HG03457 (cell line): ENCODE data around the gene TSTD1.

ENCODE experiments used
- ATAC-seq: cut with Tn5 transposase; IDR thresholded peaks from one replicate; pipeline ENCODE4 v1.9.1; 2021; ENCODE audit warnings: moderate number of reproducible peaks; ENCODE audit not compliant: unreplicated experiment

The TSTD1 gene, protein sequence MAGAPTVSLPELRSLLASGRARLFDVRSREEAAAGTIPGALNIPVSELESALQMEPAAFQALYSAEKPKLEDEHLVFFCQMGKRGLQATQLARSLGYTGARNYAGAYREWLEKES

DNA sequence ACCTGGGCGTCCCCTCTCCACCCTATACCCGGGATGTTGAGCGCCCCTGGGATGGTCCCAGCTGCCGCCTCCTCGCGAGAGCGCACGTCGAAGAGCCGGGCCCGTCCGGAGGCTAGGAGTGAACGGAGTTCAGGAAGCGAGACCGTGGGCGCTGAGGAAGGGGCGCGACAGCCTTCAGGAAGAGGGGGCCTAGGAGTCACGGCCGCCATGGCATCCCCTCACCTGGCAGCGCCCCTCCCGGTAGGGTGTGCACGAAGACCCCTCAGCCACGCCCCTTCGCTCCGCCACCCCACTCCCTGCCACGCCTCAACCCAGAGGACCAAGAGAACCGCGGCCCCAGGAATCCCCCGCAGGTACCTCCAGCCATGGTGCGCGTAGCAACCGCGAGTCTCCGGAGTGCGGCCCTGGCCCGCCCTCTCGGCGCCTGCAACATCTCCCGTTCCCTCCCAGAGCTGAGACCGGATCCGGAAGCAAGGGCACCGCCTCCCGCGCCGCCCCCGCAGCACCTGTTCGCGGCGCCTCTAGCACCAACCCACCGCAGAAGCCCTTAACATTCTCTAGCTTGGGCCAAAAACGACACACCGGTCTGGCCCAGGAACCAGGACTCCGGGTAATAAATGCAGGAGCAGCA, at the start of gene TSTD1:
Gene TSTD1 (minus strand): TSS at position 442 of the 631 bp plus-strand sequence. CDS start 75 bp downstream, at position 367.
- peak; percentile 60 for ATAC-seq

DNA sequence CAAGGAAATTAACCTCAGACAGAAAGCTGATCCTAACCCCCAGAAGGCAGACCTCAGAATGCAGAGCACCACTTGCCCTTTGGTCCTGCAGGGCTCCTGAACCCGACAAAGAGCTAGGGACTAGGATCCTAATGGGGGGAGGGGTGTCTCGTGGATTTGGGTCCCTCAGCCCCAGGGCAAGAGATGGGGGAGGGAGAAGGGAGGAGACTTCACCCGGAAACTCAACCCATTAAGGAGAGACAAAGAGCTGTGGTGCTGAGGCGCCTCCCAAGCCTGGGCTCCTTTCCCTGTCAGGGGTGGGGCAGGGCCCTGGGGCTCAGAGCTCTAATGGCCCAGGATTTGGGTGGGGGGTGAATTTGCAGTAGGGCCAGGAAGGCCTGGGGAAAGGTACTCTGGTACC, 47.7 kb upstream of the TSTD1 start:
- ATAC-seq, result no peak

DNA sequence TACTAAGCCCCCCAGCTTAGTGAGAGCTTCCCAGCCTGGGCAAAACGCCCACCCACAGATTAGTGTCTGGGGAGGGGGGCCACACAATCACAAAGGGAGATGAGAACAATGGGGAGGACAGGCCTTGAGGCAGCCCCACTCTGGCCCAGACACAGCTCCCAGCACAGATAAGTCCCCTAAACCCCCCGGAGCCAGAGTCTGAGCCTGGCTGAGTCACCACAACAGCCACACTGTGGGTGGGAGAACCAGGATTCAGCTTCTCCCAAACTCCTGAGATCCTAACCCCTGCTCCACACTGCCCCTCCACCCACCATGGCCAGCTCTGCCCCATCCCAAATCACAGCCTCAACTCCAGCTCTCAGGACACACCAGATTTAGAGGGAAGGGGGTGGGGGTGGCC, 46.4 kb upstream of the TSTD1 start:
- no peak for ATAC-seq

DNA sequence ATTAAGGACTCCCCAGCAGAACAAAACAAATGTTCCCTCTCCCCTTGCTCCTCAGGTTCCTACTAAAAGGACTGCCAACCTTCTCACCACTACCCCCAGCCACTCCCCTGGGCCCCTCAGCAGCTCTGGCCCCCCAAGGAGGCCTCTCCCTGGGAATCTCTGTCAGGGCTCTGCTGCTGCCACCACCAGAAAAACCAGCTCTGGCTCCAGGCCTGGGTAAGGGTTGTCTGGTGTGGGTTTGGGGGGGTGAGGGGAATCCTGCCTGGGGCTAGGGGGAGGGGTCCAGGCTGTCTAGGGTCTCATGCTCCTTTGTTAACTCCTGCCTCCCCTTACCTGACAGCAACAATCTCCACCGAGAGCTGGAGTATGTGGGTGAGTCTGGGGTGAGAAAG, 45.8 kb upstream of the TSTD1 start:
- no peak for ATAC-seq

DNA sequence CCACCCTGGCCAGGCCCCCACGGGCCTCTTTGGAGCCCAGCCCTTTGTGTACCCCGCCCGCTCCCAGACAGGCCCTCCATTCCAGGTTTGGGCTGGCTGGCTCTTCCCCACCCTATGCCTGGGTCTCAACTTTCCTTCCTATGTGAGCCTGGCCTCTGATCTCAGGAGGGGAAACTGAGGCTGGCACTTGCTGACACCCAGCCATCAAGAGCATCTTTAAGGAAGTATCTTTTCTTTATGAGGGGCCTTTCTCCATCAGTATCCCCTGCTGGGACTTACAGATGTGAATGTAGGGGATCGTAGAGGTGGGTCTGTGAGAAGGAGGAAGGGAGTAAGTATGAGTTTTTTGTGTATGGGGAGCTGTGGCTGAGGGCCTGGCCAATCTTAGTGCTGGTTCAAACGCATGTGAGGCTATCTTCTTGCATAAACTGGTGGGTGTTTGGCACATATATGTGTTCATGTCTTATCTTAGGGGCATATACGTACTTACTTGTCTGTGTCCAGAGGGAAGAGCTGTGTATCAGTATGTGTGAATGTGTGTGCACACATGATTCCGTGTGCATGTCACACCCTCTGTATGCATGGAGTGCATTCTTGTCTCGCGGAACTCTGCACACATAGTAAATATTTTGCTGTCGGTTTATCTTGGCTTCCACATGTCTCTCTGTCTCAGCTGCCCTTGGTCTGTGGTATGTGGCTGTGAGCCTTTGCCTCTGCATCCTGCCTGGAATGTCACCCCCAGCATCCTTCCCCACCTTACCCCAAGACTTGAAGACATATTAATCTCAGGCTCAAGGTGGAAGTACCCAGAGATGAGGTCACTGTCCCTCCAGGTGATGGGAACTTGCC, 45.2 kb upstream of the TSTD1 start:
- ATAC-seq, result no peak

DNA sequence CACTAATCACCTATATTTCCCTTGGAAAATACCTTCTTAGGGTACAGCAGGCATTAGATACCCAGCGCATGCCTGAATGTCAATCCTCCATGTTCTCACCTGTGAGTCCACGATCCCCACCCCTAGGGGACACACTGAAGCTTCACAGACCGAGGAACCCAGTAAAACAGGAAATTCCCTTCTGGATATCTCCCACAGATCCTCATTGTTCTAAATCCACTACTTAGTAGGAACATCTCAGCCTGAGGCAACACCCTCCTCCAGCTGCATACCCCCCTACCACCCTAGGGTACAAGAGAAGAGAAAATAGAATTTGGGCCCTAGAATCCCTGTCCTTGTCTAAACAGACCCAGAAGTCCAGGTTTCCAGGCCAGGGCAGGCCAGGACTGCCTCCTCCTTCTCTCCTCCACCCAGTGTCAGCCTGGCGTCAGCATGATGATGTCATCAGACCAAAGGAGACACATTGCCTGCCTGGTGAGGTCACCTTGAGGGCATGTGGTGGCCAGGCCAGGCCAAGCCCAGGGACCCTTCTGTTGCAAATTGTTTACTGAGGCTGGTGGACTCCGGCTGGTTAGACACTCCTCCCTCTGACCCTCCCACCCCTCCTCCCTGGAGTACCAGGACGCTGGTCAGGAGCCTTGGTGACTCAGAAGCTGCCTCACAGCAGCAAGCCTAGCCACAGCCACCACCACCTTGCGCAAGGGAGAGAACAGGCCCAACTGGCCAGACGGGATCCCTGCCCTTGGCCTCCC, 44.4 kb upstream of the TSTD1 start:
- ATAC-seq, result no peak

DNA sequence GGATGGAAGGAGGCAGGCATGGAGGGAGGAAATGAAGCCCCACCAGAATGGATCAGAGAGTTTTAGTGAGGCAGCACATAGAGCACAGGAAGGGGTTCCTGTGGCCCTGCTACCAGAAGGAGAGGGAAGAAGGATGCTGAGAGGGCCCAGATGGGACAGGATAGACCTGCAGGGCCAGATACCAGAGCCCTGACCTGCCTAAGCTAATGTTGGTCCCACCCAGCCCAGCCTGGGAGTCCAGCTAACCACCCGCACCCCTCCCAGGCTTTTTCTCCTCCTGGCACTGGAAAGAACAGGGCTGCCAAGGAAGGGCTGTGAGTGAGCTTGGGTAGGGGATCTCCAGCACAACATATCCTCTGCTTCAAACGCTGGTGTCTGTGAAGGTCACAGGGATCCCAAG, 43.7 kb upstream of the TSTD1 start:
- ATAC-seq, result no peak

DNA sequence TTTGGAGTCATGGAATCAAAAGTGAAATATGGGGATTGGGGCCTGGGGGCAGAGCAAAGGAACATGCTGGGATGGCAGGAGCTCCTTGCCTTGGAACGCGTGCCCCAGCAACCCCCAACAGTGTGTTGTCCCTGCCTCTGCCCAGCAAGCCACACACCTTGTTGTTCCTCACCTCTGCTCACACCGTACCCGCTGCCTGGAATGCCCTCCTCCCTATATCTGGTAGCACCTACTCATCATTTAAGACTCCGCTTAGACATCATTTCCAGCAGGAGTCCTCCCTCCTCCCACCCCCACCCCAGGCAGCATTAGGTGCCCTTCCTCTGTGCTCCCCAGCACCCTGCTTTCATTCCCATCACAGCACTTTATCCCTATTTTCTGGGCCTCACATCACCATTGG, 42.8 kb upstream of the TSTD1 start:
- ATAC-seq, result no peak

DNA sequence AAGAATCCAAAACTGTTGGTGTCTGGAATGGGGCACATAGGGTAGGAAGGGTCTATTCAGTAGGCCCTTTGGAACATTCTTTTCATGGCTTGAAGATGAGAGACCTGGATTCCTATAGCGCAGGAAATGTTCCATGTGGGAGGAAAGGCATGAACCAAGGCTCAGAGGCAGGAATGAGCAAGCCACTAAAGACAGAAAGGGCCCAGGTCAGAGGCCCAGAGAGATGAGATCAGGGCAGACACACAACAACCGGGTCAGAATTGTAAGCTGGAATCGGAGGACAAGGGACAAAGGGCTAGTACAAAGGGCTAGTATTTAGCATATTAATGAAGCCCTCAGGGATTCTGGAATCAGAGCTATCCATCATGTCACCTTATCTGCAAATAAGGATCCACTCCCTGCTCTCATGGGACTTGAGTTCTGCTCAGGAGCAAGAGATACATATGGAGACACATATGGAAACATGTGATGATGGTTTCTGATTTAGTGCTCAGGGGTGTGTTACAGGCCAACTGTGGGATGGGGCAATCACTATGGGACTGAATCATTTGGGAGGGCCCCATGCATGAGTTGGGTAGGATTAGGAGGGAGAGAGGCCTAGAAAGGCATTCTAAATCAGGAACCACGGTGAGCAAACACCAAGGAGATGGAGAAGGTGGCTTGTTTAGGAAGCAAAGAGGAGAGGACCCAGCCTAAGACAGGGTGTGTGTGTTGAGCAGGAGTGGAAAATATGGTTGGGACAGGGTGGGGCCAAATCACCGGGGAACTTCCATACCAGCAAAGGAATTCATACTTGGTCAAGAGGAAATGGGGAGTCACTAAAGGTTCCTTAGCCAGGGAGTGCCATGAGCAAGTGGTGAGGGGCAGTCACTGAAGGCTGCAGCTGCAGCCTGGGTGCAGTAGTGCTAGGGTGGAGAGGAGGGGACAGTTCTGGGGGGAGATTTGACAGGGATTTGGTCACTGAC, 42.0 kb upstream of the TSTD1 start:
- no peak for ATAC-seq

DNA sequence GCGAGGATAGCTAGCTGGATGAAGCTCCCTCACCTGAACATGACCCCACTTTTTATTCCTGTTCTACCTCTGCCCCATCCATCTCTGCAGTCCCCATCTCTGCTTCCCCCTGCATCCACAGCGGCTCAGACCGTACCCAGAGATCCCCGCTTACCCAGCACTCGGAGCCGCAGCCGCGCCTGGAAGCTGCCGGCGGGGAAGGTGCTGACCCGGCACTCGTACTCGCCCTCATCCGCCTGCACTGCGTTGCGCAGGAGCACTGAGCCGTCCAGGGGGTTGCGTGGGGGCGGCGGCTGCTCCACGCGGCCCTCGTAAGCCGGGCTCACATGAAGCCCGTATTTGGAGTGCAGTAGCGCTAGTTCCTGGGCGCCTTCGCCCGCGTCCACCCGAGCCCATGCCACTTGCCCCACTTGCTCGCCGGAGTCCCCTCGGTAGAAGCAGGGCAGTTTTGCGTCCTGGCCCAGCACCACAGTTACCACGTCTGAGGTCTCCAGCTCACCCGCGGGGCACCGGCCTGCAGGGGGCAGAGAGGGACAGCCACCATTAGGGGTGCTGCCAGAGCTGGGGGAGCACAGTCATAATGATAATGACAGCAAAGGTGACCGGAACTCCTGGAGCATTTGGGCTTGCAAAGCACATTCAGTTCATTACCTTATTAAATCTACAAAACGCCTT, 40.8 kb upstream of the TSTD1 start:
- ATAC-seq, result no peak

DNA sequence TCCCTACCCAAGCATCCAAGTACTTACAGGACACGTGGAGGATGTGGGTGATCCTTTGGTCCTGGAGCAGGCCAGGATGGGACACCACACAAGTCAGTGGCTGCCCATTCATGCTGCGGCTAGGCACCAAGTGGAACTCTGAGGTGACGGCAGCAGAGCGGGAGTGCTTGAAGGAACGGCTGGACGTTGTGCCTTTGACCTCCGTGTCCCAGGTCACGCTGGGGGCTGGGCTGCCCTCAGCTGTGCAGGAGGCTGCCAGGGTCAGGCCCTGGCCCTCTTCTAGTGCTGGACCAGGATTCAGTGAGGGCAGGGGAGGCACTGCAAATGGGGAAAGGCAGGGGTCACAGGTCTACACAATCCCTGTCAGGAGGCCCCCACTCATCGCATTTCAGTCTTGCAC, 38.7 kb upstream of the TSTD1 start:
- ATAC-seq, result no peak

DNA sequence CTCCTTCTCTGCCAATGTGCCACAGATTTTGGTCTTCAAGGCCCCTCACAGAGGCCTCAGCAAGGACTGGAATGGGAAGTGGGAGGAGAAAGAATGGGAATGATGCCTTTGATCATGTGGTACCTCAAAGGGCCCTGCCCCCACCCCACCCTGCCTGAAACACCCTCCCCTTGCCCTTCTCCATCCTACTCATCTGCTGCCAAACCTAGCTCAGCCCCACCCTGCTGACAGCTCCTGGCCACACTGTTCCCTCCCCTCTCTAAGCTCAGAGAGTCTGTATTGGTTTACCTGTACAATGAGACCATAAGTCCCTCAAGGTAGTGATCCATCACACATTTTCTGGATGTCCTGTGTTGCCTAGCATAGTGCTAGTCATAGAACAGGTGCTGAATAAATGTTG, 37.6 kb upstream of the TSTD1 start:
- ATAC-seq, result no peak

DNA sequence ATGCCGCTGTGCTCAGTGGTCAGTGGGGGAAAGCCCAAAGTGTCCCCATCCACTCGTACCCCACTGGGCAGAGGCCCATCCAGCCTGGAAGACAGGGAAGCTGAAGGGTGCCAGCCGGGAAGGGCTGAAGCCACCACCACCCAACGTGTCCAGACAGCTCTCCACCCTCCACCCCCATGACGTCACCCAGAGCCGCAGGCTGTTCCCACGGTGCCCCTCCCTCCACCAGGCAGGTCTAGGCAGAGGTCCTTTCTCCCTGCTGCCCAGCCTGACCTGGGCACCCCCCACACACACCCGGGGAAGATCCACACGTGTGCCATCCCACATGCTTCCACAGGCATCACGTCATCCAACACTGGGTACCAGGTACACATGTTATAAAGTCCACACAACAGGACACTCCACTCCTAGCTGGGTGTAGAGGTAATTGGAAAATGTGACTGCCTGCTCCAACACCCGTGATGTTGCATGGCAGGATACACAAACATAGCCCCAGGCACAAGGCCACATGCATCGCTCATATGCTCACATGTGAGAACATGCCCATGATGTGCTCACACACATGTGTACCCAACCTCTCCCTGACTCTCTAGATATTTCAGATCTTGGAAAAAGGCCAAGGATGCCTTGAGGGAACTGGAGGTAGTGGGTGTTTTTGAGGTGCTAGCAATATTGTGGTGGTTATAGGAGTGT, 36.1 kb upstream of the TSTD1 start:
- ATAC-seq, result no peak

DNA sequence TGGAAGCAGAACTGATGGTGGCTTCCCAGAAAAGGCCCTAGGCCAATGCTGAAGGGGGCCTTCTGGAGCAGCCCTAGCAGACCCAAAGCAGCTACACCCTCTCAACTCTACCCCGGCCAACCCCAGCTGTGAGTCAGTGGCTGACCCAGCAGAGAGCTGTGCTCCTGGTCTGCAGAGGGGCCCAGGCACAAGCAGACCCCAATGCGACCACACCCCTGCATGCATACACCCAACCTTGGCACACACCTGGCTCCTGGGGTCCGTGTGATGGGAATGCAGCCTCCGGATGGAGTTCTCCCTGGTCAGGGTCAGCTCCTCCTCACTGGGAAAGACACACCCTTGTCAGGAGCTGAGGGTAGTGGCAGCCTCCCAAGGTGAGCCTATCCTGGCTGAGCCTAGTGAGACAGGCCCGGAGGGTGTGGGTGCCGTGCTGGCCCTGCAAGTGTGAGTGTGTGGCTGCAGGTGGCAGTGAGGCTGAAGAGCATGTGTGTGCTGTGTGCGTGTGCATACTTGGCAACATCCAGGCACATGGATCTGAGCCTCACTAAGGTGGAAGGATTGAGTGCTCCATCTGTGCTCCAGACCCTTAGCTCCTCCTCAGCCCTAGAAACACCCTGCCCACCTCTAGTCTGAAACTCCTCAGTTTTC, 34.8 kb upstream of the TSTD1 start:
- no peak for ATAC-seq

DNA sequence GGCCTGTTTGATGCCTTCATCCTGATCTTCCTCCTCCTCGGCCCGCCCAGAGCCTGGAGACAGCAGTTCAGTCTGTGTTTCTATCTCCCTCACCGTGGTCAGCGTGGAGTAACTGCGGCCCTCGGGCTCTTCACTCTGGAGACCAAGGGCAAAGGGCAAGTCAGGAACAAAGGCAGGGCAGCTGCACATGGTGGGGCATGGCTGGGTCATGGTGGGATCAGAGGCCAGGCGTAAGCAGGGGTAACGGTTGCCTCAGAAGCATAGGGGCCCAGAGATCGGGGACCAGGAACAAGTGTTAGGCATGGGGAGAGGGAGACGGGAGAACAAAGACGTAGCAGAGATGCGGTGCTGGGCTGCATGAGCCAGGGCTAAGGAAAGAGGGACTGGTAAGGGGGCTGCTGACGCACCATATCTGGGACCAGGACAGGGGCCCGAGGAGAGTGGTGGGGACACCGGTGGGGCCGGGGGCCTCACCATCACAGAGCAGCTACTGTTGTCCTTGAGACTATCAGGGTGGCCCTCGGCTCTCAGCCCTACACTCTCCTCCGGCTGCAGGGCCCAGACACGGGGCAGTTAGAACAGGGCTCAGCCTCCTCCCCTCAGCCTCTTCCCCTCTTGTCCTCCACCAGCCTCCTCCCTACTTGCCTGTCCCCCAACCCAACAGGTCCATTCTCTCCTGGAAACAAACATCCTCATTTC, 34.1 kb upstream of the TSTD1 start:
- no peak for ATAC-seq

DNA sequence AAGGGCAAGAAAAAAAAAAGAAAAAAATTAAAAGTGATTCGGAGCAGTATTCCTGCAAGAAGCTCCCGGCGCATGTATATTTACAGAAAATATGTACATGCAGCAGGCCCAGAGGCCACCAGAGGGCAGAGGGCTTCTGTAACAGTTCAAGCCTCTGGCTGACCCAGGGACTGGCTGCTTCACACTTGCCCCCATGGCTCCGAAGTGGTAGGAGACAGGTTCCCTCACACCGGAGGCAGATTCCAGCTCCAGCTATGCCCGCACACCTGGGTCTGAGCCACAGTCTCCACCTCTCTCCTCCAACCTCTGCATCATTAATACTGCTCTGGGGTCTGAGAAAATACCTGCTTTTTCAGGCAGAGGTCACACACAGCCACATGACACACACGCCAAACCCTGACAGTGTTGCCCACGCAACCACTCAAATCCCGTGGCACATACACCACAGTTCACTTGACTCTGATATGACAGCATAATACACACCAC, 33.2 kb upstream of the TSTD1 start:
- no peak for ATAC-seq

DNA sequence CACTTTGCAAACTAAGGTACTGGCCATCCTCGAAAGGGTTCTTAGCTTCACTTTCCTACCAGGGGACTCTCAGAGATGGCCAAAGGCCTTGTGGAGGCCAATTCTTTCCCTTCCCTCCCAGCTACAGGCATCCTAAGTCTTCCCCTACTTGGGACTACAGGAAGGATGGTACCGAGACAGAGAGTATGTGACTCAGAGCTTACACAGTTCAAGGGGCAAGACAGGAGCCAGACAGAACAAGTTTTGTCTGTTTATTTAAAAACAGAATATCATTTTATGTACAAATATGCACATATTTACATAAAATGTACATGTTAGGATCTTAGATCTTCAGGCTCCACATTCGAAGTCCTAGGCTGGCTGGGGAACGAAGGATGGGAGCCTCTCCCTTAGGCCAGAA, 32.0 kb upstream of the TSTD1 start:
- ATAC-seq, result no peak

DNA sequence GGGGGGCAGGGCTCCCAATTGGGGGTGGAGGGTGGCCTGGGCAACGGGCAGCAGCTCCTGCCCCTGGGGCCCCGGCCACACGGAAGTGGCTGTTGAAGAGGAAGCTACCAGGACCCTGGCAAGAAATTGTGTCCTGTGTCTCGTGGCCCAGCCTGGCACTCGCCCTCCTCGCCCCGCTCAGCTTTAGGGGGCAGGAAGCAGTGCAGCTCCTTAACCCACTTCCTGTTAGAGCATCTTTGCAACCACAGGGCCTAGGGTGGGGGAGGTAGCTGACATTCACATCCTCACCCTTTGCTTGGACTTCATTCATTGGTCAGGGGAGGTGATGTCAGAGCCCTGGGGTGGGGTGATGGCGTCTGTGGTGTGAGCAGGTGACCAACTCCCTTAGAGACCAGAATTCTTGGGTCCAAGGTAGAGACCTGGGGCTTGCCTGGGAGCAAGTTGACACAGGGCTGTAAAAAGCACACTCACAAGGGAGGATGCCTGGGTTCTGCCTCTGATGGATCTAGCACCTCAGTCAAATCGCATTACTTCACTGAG, 31.0 kb upstream of the TSTD1 start, which contains the start of gene ARHGAP30:
Gene ARHGAP30 (minus strand): TSS at position 161 of the 540 bp plus-strand sequence. CDS start 267 bp downstream, outside the sequence.
- ATAC-seq, result peak; percentile 58
